HL-60 (cell line): Measurements from ENCODE around the gene OR7D2.

ENCODE experiments used
- DNase-seq, 2 experiments: peaks; one replicate each; pipeline ENCODE4 v3.0.0-alpha.2; 2010 to 2020; ENCODE audit warnings: low read depth in 1 of 2, low spot score in 1 of 2
- H3K27ac ChIP-seq: fragments of 250-450 bp; sonication (Bioruptor Pico); replicated peaks from 2 replicates; pipeline ENCODE4 v1.5.1; 2020; ENCODE audit warnings: mild to moderate bottlenecking, moderate library complexity
- H3K27me3 ChIP-seq: fragments of 250-450 bp; sonication (Bioruptor Pico); 2 replicates; pipeline ENCODE4 v1.5.1; 2021; ENCODE audit warnings: mild to moderate bottlenecking, moderate library complexity; ENCODE audit not compliant: insufficient read depth, poor library complexity, severe bottlenecking
- H3K4me3 ChIP-seq: replicated peaks from 2 replicates; pipeline ENCODE4 v1.5.1; 2011; ENCODE audit warnings: mild to moderate bottlenecking, control low read depth, low read length; ENCODE audit not compliant: insufficient read depth
- CTCF ChIP-seq: IDR thresholded peaks from one replicate; pipeline ENCODE4 v1.5.1; 2011; ENCODE audit warnings: low read length, control low read depth, inconsistent platforms; ENCODE audit not compliant: insufficient read depth
- GABPA ChIP-seq: IDR thresholded peaks from 2 replicates; pipeline ENCODE4 v1.6.1; 2012; ENCODE audit warnings: low read depth
- POLR2AphosphoS5 ChIP-seq: IDR thresholded peaks from 2 replicates; pipeline ENCODE4 v1.6.1; 2012; ENCODE audit warnings: low read depth
- REST ChIP-seq: IDR thresholded peaks from 2 replicates; pipeline ENCODE4 v1.6.1; 2012; ENCODE audit warnings: low read depth; ENCODE audit not compliant: insufficient replicate concordance
- SPI1 ChIP-seq: IDR thresholded peaks from 2 replicates; pipeline ENCODE4 v1.6.1; 2012; ENCODE audit warnings: low read depth, mild to moderate bottlenecking, borderline replicate concordance
- long read RNA-seq: library from polyadenylated mRNA; unstranded; transcript quantifications from one replicate; pipeline ENCODE4 v2.0.0, GENCODE V29; 2020

Gene OR7D2
- long read RNA-seq: 0 reads

DNA sequence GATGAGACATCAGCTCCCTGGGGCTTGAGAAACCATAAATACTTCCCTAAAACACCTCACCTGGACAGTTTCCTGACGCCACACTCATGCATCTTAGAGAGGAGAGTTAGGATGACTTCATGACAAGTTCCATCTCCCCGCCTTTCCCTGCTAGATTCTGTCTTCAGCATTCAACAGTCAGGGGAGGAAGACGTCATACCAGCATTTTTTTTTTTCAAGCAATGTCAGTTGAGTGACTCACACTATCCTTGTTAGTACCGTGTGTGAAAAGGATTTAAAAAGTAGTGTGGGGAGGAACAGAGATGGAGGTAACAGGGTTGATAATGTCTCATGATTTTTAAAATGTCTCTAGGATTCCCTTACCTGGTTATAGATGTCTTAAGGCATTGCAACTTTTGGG lies at the start of gene OR7D2:
Gene OR7D2, plus strand, starts transcription at position 79 of the 400 bp plus-strand sequence. CDS start 6,803 bp downstream, outside the sequence.
- no peak within 1 kb of the TSS for H3K27ac ChIP-seq
- H3K27me3 ChIP-seq: no peaks in the 10 kb centered on the region
- no peak for TF ChIP-seq GABPA
- no peak for TF ChIP-seq SPI1
- TF ChIP-seq CTCF: no peak
- no peak for TF ChIP-seq POLR2AphosphoS5
- no peak for TF ChIP-seq REST
- no peak within 1 kb of the TSS for H3K4me3 ChIP-seq
- DNase-seq: no peak

DNA sequence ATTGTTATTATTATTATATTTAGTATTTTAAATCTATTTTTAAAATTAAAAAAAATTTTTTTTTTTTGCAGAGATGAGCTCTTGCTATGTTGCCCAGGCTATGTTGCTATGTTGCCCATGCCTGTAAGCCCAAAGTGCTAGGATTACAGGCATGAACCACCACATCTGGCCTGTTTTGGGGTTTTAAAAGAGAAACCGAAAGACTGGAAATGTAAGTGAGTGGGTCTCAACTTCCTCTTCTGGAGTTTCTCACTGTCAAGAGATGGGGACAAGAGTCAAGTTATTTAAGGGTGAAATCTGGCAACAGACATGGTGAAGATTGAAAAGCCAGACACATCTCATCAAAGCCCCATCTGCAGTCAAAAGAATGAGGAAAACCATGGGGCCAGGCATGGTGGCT lies 47.8 kb upstream of the OR7D2 start:
- Histone ChIP-seq H3K27me3 (no peaks in the 10 kb centered on the region), H3K27ac (no peak overlapping the region), H3K4me3 (no peak overlapping the region)
- TF ChIP-seq POLR2AphosphoS5: no peak
- no peak for TF ChIP-seq REST
- TF ChIP-seq GABPA: no peak
- no peak for TF ChIP-seq CTCF
- TF ChIP-seq SPI1: no peak
- peak in 1 of 2 experiments; percentile 20 for DNase-seq

- no peaks in the 10 kb centered on the region for H3K27me3 ChIP-seq
- no peak overlapping the region for H3K27ac ChIP-seq
- H3K4me3 ChIP-seq: no peak overlapping the region
- TF ChIP-seq SPI1 (no peak), POLR2AphosphoS5 (no peak), REST (no peak), GABPA (no peak), CTCF (no peak)
- no peak for DNase-seq
These were observed 46.4 kb upstream of the OR7D2 start for GRCh38 chr19:9132422-9132821.
